ENCODE results near the gene SPATA25.

SPATA25 gene

DNA sequence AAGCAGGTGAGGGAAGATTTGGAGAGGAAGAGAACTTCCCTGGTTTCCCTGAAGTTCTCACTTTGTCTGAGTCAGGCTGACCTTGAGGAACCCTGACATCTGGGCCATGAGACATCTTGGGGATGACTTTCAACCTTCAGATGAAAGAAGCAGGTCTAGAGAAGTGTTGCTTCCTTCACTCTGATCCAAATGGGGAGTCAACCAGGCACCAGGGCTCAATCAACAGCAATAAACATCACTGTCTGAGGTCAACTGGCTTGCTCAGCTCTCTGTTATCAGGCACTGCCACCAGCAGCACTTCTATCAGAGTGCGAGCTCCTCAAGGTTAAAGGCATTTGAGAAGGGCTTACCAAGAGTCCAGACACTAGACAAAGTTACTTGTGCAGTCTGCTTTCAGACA, 36.5 kb downstream of the SPATA25 start:
- TF ChIP-seq EP300 (IDR thresholded peaks at IDR 0.05; ENCODE audit: borderline replicate concordance) (no peak), ZBTB7A (IDR thresholded peaks at IDR 0.05; ENCODE audit: low read depth) (no peak), EGR1 (IDR thresholded peaks at IDR 0.05) (no peak), RAD21 (IDR thresholded peaks at IDR 0.05; ENCODE audit: low read depth) (no peak), CREB1 (IDR thresholded peaks at IDR 0.05; ENCODE audit: low read depth) (no peak), TCF12 (IDR thresholded peaks at IDR 0.05; ENCODE audit: low read depth) (no peak), FOXM1 (IDR thresholded peaks at IDR 0.05; ENCODE audit: borderline replicate concordance, low read depth) (no peak), USF1 (IDR thresholded peaks at IDR 0.05) (no peak), YY1 (IDR thresholded peaks at IDR 0.05; ENCODE audit: low read depth) (no peak), CEBPB (IDR thresholded peaks at IDR 0.05) (no peak), TAF1 (IDR thresholded peaks at IDR 0.05; ENCODE audit: low read depth) (no peak), REST (IDR thresholded peaks at IDR 0.05; ENCODE audit: low read depth) (no peak)

DNA sequence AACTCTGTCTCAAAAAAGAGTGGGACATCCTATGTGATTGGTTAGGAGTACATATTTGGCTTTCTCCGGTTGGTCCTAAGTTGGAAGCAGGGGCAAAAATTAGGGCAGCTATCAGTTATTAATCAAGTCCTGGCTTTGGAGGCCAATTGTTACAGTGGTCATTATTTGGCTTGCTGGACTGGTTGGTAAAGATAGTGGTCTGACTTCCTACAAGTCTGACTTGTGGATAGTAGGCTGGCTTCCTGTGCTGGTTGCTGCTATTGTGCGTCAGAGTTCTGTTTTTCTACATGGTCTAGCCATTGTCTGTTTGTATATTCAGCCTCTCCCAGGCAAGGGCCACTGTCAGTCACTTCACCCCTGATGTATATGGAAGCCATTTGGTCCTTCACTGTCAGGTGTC, 37.2 kb downstream of the SPATA25 start:
- TF ChIP-seq ZBTB7A (IDR thresholded peaks at IDR 0.05; ENCODE audit: low read depth) (no peak), CREB1 (IDR thresholded peaks at IDR 0.05; ENCODE audit: low read depth) (no peak), USF1 (IDR thresholded peaks at IDR 0.05) (no peak), FOXM1 (IDR thresholded peaks at IDR 0.05; ENCODE audit: borderline replicate concordance, low read depth) (no peak), CEBPB (IDR thresholded peaks at IDR 0.05) (no peak), TEAD4 (IDR thresholded peaks at IDR 0.05) (no peak), RAD21 (IDR thresholded peaks at IDR 0.05; ENCODE audit: low read depth) (no peak), EGR1 (IDR thresholded peaks at IDR 0.05) (no peak), TAF1 (IDR thresholded peaks at IDR 0.05; ENCODE audit: low read depth) (no peak), TCF12 (IDR thresholded peaks at IDR 0.05; ENCODE audit: low read depth) (no peak), REST (IDR thresholded peaks at IDR 0.05; ENCODE audit: low read depth) (no peak), EP300 (IDR thresholded peaks at IDR 0.05; ENCODE audit: borderline replicate concordance) (no peak), NFIC (IDR thresholded peaks at IDR 0.05) (no peak), YY1 (IDR thresholded peaks at IDR 0.05; ENCODE audit: low read depth) (no peak)
- TF ChIP-seq, protein P1, sequence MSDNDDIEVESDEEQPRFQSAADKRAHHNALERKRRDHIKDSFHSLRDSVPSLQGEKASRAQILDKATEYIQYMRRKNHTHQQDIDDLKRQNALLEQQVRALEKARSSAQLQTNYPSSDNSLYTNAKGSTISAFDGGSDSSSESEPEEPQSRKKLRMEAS (IDR thresholded peaks at IDR 0.05): no peak

DNA sequence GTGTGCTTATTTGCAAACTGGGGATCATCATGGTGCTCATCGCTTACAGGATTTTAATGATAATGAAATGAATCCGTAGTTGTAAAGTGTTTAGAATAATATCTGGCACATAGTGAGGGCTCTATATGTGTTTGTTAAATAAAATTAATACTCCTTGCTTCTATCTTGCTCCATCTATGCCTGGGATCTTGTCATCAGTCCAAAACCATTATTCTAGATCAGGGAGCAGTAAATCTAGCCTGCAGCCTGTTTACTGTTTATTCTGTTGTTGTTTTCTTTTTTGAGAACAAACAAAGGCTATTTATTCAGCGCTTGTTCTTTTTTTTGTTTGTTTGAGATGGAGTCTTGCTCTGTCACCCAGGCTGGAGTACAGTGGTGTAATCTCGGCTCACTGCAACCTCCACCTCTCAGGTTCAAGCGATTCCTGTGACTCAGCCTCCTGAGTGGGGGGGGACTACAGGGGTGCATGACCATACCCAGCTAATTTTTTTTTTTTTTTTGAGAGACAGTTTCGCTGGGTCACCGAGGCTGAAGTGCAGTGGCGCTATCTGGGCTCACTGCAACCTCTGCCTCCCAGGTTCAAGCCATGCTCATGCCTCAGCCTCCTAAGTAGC, 38.3 kb downstream of the SPATA25 start:
- TF ChIP-seq FOXM1 (IDR thresholded peaks at IDR 0.05; ENCODE audit: borderline replicate concordance, low read depth): no peak
- TF ChIP-seq REST (IDR thresholded peaks at IDR 0.05; ENCODE audit: low read depth): no peak
- no peak for TF ChIP-seq TEAD4 (IDR thresholded peaks at IDR 0.05)
- TF ChIP-seq CEBPB (IDR thresholded peaks at IDR 0.05): no peak
- TF ChIP-seq, protein P1 (IDR thresholded peaks at IDR 0.05): no peak
- no peak for TF ChIP-seq TCF12 (IDR thresholded peaks at IDR 0.05; ENCODE audit: low read depth)
- no peak for TF ChIP-seq RAD21 (IDR thresholded peaks at IDR 0.05; ENCODE audit: low read depth)
- TF ChIP-seq USF1 (IDR thresholded peaks at IDR 0.05): no peak
- TF ChIP-seq ZBTB7A (IDR thresholded peaks at IDR 0.05; ENCODE audit: low read depth): no peak
- no peak for TF ChIP-seq YY1 (IDR thresholded peaks at IDR 0.05; ENCODE audit: low read depth)
- no peak for TF ChIP-seq TAF1 (IDR thresholded peaks at IDR 0.05; ENCODE audit: low read depth)
- no peak for TF ChIP-seq NFIC (IDR thresholded peaks at IDR 0.05)
- TF ChIP-seq EP300 (IDR thresholded peaks at IDR 0.05; ENCODE audit: borderline replicate concordance): no peak
- TF ChIP-seq EGR1 (IDR thresholded peaks at IDR 0.05): no peak
- TF ChIP-seq CREB1 (IDR thresholded peaks at IDR 0.05; ENCODE audit: low read depth): no peak

Measured in Ishikawa (cell line).